CD4-positive, alpha-beta T cell treated with Interleukin-15 for 1 hour (primary cell): ENCODE results near the gene ZSCAN5A.
"Not testable (repeated sequence)": the region's sequence is repeated elsewhere in the genome, so short reads cannot be mapped to it uniquely, and the experiment has no call there.

ENCODE experiments used
- DNase-seq: peaks from one replicate; pipeline ENCODE4 v3.0.0-alpha.2; 2020

ZSCAN5A gene

DNA sequence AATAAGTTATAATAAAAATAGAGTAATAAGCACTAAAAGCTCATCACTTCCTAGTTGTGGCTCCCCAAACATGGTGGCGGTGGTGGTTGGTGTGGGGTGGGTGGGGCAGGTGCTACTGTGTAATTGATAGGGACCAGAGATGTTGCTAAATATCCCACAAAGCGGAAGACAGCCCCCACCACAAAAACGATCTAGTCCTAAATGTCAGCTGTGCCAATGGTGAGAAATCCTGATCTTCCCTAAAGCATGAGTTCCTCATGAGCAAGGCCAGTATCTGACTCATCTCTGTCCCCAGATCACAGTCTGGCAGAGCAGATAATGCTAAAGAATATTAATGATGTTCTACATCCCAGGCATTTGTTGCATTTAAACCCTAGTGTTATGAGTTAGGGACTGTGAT is 44.0 kb downstream of the ZSCAN5A start:
- peak; percentile 65 for DNase-seq

DNA sequence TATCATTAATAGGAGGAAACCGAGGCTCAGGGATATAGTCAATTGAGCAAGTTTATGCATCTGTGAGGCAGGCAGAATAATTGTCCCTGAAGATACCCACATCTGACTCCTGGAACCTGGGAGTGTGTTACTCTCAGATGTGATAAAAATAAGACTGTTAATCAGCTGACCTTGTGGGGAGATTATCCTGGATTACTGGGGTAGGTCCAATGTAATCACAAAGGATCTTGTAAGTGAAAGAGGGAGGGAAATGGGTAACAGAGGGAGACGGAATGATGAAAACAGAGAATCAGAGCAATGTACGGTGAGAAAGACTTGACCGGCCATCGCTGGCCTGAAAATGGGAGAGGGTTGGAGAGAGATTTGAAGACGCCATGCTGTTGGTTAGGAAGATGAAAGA is 45.3 kb downstream of the ZSCAN5A start:
- no peak for DNase-seq

DNA sequence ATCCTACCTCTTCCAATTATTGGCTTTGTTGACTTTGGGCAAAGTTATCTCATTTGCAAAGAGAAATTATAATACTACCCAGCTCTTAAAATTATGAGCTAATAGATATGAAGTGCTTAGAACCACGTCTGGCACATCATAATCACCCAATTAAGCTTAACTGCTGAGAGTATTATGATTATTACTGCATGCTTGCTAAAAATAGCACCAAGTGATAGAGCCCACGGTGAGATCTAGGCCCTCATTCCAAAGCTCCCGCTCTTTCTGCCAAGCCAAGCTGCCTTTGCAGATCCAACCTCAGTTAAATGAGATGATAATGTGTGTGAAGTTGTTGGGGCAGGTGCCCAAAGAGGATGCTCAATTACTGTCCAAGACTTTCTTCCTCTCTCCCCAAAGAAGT is 48.6 kb downstream of the ZSCAN5A start:
- no peak for DNase-seq

DNA sequence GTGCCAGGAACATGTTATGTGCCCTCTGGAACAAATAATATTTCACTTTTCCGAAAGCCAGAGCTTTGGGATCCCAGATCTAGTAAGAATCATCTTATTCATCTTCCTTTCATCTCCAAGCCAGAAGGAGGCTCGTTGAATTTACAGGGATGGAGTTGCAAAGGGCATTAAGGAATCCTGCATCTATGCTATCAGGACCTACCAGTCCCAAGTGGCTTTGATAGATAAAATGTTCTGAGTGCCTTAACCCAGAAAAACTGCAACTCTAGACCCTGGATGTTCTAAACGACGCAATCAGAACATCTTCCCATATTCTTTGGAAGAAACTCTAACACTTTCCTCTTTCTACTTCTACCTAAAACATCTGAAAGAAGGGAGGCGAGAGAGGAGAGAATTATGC is 51.3 kb downstream of the ZSCAN5A start:
- no peak for DNase-seq

DNA sequence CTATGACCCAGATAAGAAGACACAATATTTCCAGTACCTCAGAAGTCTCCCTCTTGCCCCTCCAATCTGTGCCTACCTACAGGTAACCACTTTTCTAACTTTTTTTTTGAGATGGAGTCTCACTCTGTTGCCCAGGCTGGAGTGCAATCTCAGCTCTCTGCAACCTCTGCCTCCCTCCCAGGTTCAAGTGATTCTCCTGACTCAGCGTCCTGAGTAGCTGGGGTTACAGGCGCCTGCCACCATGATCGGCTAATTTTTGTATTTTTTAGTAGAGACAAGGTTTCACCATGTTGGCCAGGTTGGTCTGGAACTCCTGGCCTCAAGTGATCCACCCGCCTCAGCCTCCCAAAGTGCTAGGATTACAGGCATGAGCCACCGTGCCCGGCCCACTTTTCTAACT is 52.7 kb downstream of the ZSCAN5A start:
- not testable (repeated sequence) for DNase-seq

DNA sequence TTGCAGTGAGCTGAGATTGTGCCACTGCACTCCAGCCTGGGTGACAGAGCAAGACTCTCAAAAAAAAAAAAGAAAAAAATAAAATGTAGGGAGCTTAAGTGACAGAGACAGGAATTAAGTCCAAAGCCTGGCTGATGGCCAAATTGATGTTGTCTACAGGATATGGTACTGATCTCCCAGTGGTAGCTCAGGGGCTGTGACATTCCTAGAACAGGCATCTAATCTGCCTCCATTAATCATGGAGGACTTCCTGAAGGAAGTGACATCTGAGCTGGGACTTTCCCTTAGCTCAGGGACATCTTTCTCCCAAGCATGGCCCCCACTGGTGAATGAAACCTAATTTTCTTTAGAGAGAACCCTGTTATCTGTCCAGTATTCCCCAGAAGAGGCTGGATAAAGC is 53.5 kb downstream of the ZSCAN5A start:
- DNase-seq = no peak

DNA sequence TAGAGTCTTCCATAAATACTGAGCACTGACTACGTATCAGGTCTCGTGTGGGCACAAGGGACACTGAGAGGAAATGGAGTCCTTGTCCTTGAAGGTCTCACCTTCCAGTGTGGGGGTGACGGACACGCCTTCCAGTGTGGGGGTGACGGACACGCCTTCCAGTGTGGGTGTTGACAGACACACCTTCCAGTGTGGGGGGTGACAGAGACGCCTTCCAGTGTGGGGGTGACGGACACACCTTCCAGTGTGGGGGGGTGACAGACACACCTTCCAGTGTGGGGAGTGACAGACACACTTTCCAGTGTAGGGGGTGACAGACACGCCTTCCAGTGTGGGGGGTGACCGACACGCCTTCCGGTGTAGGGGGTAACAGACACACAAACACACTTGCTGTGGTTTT is 56.4 kb downstream of the ZSCAN5A start:
- DNase-seq = no peak

DNA sequence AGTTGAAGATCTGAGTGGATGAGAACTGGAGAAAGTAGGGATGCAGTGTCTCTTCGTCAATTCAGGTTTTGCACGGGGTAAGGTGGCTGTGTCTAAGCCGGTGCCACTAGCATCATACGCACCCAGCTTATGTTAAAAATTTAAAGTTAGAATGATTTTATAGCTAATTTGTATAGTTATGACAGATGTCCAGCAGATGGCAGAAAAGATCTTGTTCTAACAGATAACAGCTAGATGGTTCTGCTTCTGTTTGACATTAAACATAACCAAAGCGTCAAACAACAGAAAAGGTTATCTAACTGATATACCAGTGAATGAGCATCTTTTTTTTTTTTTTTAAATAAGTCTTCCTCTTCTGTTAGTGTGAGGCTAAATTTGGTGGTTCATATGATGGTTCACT is 60.9 kb downstream of the ZSCAN5A start:
- no peak for DNase-seq

DNA sequence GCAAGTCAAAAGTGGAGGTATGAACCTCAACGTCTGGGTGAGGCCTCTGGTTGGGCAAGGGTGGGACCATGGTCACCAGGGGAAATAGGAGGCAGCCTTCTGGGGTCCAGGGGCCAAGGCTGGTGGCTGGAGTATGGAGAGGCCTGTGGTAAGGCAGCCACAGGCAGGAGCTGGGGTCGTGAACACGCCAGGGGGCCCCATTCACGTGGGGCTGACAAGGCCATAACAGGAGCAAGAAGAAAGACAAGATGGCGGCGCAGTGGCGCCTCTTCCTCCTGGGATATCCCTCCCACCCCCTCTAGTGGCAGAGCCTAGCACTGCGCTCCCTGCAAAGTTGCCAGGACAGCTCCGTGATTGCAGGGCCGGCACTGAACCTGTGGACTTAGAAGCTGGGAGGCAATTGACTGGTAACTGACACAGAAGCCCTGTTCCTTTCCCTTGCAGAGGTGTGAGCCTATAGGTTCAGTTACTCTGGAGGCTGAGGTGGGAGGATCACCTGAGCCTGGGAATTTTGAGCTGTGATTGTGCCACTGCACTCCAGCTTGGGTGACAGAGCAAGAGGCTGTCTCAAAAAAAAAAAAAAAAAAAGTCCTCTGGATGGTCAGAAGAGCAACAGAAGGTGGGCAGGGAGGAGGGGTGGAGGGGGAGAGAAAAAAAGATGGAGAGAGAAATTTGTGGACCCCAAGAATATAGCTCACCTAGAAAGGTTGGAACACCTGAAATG is 61.8 kb downstream of the ZSCAN5A start:
- DNase-seq = peak; percentile 71

DNA sequence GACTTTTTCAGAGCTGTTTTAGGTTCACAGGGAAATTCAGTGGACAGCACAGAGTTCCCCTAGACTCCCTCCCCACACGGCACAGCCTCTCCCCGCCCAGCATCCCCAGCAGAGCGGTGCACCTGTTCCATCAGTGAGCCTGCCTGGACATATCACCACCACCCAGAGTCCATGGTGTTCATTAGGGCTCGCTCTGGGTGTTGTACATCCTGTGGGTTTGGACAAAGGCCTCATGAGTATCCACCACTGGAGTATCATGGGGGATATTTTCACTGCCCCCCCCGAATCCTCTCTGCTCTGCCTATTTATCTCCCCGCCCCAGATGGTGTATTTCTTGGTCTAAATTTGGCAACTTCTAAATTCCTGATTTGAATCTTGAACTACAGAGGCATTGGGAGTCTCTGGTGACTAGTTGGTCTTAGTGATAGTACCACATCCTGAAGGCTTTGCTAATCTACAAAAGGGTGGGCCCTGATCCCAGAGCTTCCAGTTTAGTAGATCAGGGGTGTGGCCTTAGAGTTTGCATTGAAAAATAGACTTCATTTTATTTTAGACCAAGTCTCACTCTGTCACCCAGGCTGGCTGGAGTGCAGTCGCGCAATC is 65.8 kb downstream of the ZSCAN5A start:
- not testable (repeated sequence) for DNase-seq

DNA sequence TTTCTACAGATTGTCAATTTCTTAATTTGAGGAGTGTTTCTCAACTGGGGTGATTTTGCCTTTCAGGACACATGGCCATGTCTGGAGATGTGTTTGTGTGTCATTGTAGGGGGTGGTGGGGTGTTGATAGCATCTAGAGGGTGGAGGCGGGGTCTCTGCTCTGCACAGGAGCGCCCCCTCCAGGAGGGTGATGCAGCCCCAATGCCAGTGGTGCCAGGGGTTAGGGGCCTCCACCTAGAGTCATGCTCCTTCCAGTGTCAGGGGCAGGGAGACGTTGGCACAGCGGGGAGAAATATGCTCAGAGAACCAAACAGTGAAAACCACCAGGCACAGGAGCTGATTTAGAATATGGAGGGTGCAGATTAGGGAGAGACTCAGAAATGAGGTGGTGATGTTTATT is 68.9 kb downstream of the ZSCAN5A start:
- DNase-seq = not testable (repeated sequence)

DNA sequence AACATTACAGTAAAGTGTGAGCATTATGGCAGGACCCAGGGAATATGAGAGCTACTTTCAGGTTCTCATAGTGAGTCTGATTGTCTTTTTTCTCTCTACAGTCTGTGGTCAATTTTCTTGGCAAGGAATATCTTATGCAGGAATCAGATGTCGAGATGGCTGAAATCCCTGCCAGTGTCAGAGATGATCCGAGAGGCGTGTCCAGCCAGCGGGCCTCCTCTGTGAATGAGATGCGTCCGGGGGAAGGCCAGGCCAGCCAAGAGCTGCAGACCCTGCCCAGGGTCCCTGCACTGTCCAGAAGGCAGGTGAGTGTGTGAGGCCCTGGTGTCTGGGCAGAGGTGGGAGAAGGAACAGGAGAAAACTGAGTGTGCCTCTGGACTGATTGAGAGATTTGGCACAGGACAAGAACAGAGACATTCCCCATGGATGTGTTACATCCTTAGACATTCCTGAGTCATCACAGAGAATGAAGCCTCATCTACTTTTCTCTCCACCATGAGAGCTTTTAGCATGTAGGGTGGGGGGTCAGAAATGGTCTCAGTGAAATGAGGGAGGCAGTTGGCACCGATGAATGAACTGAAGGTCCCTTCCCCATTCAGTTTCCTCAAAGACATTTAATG is 69.4 kb downstream of the ZSCAN5A start:
- no peak for DNase-seq

DNA sequence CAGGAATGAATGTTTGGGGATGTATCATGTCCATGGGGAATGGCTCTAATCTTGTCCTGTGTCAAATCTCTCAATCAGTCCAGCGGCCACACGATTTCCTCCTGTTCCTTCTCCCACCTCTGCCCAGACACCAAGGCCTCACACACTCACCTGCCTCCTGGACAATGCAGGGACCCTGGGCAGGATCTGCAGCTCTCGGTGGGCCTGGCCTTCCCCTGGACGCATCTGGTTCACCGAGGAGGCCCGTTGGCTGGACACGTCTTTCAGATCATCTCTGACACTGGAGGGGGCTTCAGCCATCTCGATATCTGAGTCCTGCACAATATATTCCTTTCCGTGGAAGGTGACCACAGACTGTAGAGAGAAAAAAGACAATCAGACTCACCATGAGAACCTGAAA is 91.2 kb downstream of the ZSCAN5A start:
- DNase-seq = no peak

DNA sequence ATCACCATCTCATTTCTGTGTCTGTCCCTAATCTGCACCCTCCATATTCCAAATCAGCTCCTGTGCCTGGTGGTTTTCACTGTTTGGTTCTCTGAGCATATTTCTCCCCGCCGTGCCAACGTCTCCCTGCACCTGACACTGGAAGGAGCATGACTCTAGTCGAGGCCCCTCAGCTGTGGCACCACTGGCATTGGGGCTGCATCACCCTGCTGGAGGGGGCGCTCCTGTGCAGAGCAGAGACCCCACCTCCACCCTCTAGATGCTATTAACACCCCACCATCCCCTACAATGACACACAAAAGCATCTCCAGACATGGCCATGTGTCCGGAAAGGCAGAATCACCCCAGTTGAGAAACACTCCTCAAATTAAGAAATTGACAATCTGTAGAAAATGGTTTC is 91.7 kb downstream of the ZSCAN5A start:
- DNase-seq = no peak

DNA sequence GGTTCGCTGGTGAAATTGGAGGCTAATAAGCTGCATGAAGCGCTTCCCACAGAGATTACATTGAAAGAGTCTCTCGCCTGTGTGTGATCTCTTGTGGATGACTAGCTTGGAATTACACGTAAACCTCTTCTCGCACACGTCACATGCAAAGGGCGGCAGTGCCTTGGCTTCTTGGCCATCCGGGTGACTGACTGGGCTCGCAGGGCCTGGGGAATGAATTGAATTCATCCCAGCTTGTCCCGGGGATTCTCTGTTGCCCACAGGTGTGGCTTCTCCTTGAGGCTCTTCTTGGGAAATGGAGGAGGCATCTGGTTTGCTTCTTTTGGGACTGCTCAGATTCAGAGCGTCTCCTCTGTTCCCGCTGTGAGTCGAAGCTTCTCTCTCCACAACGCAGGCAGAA is 92.8 kb downstream of the ZSCAN5A start:
- no peak for DNase-seq

DNA sequence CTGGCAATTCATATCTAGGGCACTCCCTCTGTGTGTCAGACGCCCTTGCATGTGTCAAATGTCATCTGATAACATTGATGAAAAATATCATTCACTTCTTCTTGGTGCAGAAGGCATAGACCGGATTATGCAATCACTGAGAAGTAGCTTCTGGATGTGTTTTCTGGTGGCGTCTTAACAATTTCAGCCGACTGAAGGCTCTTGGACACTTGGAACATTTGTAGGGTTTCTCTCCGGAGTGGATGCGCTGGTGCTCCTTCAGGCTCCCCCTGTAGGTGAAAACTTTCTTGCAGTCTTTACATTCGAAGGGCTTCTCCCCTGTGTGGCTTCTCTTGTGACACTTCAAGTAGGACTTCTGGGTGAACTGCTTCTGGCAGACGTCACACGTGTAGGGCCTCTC is 93.2 kb downstream of the ZSCAN5A start:
- not testable (repeated sequence) for DNase-seq

DNA sequence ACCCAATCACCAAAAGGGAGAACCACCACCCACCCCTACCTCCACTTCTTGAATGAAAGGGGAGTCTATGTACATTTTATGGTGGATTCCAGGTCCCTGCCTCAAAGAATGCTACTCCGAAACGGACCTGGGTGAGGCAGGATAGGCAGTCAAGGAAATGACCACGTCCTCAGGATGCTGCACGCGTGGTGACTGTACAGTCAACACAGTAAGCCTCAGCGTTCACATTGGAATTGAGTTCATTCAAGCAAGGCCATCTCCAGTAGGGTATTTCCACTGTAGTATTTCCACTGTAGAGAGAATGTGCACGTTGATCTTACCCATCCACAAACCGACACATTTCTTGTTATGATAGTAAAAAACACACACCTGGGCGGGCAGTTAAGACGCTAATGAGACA is 95.7 kb downstream of the ZSCAN5A start:
- no peak for DNase-seq

DNA sequence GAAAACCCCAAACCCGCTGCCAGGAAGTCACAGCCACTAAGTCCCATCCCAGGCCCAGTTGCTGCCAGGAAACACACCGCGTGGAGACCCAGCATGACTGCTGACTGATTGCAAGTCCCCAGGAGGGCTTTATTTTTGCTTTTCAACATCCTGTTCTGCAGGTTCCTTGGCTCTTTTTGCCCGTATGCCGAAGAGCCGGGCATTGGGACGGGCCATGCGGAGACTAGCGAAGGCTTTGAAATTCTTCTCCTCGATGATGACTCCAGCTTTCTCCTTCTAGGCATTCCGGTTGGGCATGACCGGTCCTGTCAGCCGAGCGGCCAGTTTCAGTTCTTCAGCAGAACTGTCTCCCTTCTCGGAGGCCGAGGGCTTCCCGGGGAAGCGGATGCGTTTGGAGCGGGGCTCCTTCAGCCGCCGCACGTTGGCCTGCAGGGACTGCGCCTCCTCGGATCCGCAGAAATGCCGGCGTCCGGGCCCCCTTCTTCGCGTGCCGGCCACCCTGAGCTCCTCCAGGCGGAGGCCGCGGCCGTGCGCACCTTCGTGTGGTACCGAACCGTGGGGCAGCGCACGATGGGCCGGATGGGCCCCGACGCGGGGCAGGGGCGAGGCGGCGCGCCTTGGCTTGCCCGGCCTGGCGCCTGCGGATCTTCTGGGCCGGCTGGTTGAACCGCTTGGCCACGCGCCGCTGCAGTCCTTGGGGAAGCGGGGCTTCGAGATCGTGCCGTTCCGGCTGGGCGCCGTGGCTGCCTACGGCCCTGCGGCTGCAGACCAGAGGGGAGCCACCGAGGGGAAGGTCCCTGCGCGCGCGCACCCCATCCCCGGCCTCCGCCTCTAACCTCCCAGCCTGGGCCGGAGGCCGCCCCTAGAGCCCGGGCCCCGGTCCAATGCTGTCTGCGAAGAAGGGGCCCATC is 97.3 kb downstream of the ZSCAN5A start:
- DNase-seq = no peak

DNA sequence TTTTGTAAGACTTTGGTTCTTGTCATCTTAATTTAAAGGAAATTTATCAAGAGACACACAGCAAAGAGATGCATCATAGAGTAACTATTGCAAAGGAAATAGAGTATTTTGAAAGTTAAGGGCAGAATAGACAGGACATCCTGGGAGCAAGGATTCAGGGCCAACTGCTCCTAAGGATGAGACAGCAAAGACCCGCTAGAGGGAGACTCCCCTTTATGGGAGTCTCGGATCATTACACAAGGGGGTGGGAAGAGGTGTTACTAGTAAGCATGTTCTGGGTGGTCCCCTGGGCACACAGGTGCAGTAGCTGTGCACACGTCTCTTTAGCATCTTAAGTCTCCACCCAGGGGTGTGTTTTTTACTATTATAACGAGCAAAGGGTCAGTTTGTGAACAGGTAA is 102.9 kb downstream of the ZSCAN5A start:
- DNase-seq = no peak

DNA sequence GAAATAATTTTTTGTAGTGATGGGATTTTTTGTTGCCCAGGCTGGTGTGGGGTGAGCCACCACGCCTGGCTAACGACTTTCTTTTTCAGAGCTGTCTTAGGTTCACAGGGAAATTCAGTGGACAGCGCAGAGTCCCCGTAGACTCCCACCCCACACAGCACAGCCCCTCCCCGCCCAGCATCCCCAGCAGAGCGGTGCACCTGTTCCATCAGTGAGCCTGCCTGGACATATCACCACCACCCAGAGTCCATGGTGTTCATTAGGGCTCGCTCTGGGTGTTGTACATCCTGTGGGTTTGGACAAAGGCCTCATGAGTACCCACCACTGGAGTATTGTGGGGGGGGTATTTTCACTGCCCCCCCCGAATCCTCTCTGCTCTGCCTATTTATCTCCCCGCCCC is 104.6 kb downstream of the ZSCAN5A start:
- DNase-seq = not testable (repeated sequence)

DNA sequence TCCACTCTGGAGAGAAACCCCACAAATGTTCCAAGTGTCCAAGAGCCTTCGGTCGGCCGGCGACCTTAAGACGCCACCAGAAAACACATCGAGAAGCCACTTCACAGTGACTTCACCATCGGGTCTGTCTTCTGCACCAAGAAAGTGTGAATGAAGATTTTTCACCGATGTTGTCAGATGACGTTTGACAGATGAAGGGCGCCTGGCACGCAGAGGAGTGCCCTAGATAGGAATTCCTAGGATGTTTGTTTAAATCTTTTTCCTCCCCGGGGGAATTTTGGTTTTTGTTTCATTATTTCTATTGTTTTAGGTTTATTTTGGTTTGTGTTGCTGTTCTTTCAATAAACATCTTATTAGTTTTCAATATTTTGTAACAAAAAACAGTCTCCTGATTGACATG is 105.5 kb downstream of the ZSCAN5A start:
- DNase-seq = no peak

DNA sequence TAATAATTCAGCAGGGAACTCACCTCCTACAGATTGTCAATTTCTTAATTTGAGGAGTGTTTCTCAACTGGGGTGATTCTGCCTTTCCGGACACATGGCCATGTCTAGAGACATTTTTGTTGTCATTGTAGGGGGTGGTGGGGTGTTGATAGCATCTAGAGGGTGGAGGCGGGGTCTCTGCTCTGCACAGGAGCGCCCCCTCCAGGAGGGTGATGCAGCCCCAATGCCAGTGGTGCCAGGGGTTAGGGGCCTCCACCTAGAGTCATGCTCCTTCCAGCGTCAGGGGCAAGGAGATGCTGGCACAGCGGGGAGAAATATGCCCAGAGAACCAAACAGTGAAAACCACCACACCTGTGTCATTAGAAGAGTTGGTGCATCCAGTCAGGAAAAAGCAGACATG is 107.1 kb downstream of the ZSCAN5A start:
- DNase-seq = not testable (repeated sequence)

DNA sequence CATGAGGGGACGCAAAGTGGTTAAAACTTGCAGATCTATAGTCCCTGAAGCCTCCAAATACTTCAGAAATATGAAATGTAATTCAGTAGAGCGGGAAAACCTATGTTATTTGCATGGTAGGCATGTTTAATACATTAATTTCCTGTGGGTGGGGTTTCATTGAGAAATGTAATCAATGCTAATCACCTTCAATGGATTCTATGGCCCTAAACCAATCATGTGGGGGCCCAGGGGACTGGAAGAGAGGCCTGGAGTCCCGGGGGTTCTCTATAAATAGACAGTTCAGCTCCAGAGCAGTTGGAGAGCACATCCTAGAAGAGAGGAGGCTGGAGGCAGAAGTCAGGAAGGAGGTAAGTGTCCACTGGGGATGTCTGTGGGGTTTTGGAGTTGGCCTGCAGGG is 112.7 kb downstream of the ZSCAN5A start, which contains the start of gene ZSCAN5C:
ZSCAN5C (plus strand) TSS at position 301 of the 400 bp plus-strand sequence. CDS start 3,641 bp downstream, outside the sequence.
- no peak for DNase-seq
